Endothelial cell of umbilical vein (primary cell): ENCODE results near the gene PODNL1. TPM values are rescaled to one million over a fixed set of nuclear protein-coding genes. Genes with fewer than 3 reads are reported as not detected.

ENCODE experiments used
- BruUV-seq: library from RNA; stranded (reverse); fragments of 400-500 nt; replicated peaks from 2 replicates; lab custom pipeline; 2021; lab: Mats Ljungman, UMichigan
- CTCF ChIA-PET: fragments of 300-600, 350-600 bp; sonication (Branson Sonifier 250); formaldehyde crosslinking; loops from one replicate; lab custom pipeline; 2021; ENCODE audit warnings: antibody characterized with exemption, inconsistent platforms; lab: Charles Lee
- POLR2A ChIA-PET: fragments of 300-600, 350-600 bp; sonication (Branson Sonifier 250); formaldehyde crosslinking; loops from one replicate; lab custom pipeline; 2021; ENCODE audit warnings: antibody characterized with exemption, inconsistent platforms; lab: Charles Lee
- DNase-seq: peaks from one replicate; pipeline ENCODE4 v3.0.0-alpha.2; 2011; ENCODE audit warnings: low read depth, low spot score
- FAIRE-seq: peaks from 2 replicates; lab custom pipeline; 2011; peaks lifted over from hg19 to GRCh38; lab: Jason Lieb, UNC
- H2AFZ ChIP-seq: 2 replicates; pipeline ENCODE4 v1.6.0; 2012; ENCODE audit warnings: low read depth, low read length, control low read depth, inconsistent platforms
- H3K27ac ChIP-seq: 2 replicates; pipeline ENCODE4 v1.5.1; 2011; ENCODE audit warnings: low read depth, mild to moderate bottlenecking, control low read depth, low read length, moderate library complexity; ENCODE audit not compliant: insufficient read depth
- H3K27me3 ChIP-seq, 2 experiments: 2 replicates each; pipeline versions ENCODE4 v1.6.0 to v1.6.1; 2011; ENCODE audit warnings: low read length in 2 of 2, mixed read lengths in 1 of 2; ENCODE audit not compliant: control insufficient read depth in 2 of 2, insufficient read depth in 2 of 2
- H3K36me3 ChIP-seq, 2 experiments: 2 replicates in 1 of 2; 3 replicates in 1 of 2; pipeline ENCODE4 v1.5.1; 2011; ENCODE audit warnings: low read length in 2 of 2, mild to moderate bottlenecking in 1 of 2, moderate library complexity in 1 of 2; ENCODE audit not compliant: control insufficient read depth in 2 of 2, insufficient read depth in 2 of 2; ENCODE audit errors: extremely low read depth in 1 of 2
- H3K4me1 ChIP-seq: 3 replicates; pipeline ENCODE4 v1.5.1; 2011; ENCODE audit warnings: mild to moderate bottlenecking, low read length; ENCODE audit not compliant: control insufficient read depth, insufficient read depth; ENCODE audit errors: extremely low read depth
- H3K4me2 ChIP-seq: 2 replicates; pipeline ENCODE4 v1.6.1; 2011; ENCODE audit warnings: low read length, control low read depth, mixed read lengths; ENCODE audit not compliant: insufficient read depth
- H3K4me3 ChIP-seq, 3 experiments: fragments of 200-600 bp in 1 of 3; sonication (generic), shearing (Covaris generic) in 1 of 3; replicated peaks in 1 of 3; 2 replicates each; pipeline ENCODE4 v1.5.1; 2011 to 2016; ENCODE audit warnings: control low read depth in 3 of 3, low read length in 3 of 3, mild to moderate bottlenecking in 2 of 3, inconsistent platforms in 1 of 3, low read depth in 1 of 3, moderate library complexity in 1 of 3; ENCODE audit not compliant: insufficient read depth in 1 of 3
- H3K79me2 ChIP-seq: 2 replicates; pipeline ENCODE4 v1.6.0; 2012; ENCODE audit warnings: low read length, inconsistent platforms; ENCODE audit not compliant: control insufficient read depth, insufficient read depth
- H3K9ac ChIP-seq: replicated peaks from 2 replicates; pipeline ENCODE3; 2011; ENCODE audit warnings: low read length, control low read depth; ENCODE audit not compliant: insufficient read depth; ENCODE audit errors: extremely low read depth
- H3K9me1 ChIP-seq: replicated peaks from 3 replicates; pipeline ENCODE4 v1.6.0; 2011; ENCODE audit warnings: mild to moderate bottlenecking, low read length; ENCODE audit not compliant: control insufficient read depth, insufficient read depth; ENCODE audit errors: extremely low read depth
- H3K9me3 ChIP-seq: replicated peaks from 2 replicates; pipeline ENCODE4 v1.5.1; 2012; ENCODE audit warnings: low read length, inconsistent platforms; ENCODE audit not compliant: control insufficient read depth, insufficient read depth
- H4K20me1 ChIP-seq: replicated peaks from 2 replicates; pipeline ENCODE3; 2011; ENCODE audit warnings: mild to moderate bottlenecking, low read length; ENCODE audit not compliant: control insufficient read depth, insufficient read depth; ENCODE audit errors: extremely low read depth
- EZH2 ChIP-seq: IDR thresholded peaks from 2 replicates; pipeline ENCODE4 v1.6.1; 2012; ENCODE audit warnings: borderline replicate concordance, low read depth, mild to moderate bottlenecking, moderate library complexity, low read length, inconsistent platforms; ENCODE audit not compliant: severe bottlenecking
- FOS ChIP-seq: IDR thresholded peaks from 2 replicates; pipeline ENCODE4 v1.6.1; 2011; ENCODE audit warnings: mild to moderate bottlenecking, low read length, moderate library complexity, borderline replicate concordance; ENCODE audit not compliant: insufficient read depth
- JUN ChIP-seq: IDR thresholded peaks from 2 replicates; pipeline ENCODE4 v1.6.1; 2011; ENCODE audit warnings: borderline replicate concordance, low read depth; ENCODE audit not compliant: insufficient read length, insufficient read depth
- MYC ChIP-seq: IDR thresholded peaks from one replicate; pipeline ENCODE4 v1.6.1; 2011; ENCODE audit warnings: mild to moderate bottlenecking, low read depth, low read length
- POLR2AphosphoS5 ChIP-seq: IDR thresholded peaks from 2 replicates; pipeline ENCODE4 v1.6.1; 2012; ENCODE audit warnings: low read depth, mild to moderate bottlenecking, control low read depth, low read length, moderate library complexity; ENCODE audit not compliant: insufficient read depth
- dilution Hi-C: fragments of 300-500 bp; cut with MboI; formaldehyde crosslinking; loops from one replicate; pipeline ENCODE4 v1.15.0; 2019; ENCODE audit warnings: low sequenced_read_pairs; ENCODE audit not compliant: extremely low pct_ligation_motif_present
- intact Hi-C: fragments of 100-400 bp; cut with micrococcal nuclease; formaldehyde crosslinking; loops from one replicate; pipeline ENCODE4 v1.10.0; 2022
- polyA plus RNA-seq, 4 experiments: library from polyadenylated mRNA; depleted of rRNA in 3 of 4; stranded (reverse) in 3 of 4; unstranded in 1 of 4; fragments of >200 nt; gene quantifications; 2 replicates each; pipeline versions ENCODE4 v1.2.1 to v1.2.3, GENCODE V29; 2011 to 2012; ENCODE audit warnings: missing spikeins in 1 of 4
- total RNA-seq: library from RNA; stranded (reverse); gene quantifications from 2 replicates; pipeline ENCODE4 v1.2.3, GENCODE V29; 2021
- TF ChIP-seq, protein P1 (sequence below), 2 donors: IDR thresholded peaks; 1 replicate in 1 of 2; 2 replicates in 1 of 2; pipeline ENCODE4 v1.5.1; 2011; ENCODE audit warnings: low read length in 2 of 2, mild to moderate bottlenecking in 2 of 2, moderate library complexity in 2 of 2, control low read depth in 1 of 2, inconsistent platforms in 1 of 2, low read depth in 1 of 2; ENCODE audit not compliant: insufficient read depth in 1 of 2; ENCODE audit errors: extremely low read depth in 1 of 2
- TF ChIP-seq, protein P2 (sequence below): IDR thresholded peaks from 2 replicates; pipeline ENCODE4 v1.6.1; 2011; ENCODE audit not compliant: insufficient read depth, insufficient read length

Gene PODNL1
- total and polyA plus RNA-seq, 2 donors (not counting 3 experiments of a cell fraction or from before 2014, with no cell fraction given) = 0.21 TPM; not detected in 1

DNA sequence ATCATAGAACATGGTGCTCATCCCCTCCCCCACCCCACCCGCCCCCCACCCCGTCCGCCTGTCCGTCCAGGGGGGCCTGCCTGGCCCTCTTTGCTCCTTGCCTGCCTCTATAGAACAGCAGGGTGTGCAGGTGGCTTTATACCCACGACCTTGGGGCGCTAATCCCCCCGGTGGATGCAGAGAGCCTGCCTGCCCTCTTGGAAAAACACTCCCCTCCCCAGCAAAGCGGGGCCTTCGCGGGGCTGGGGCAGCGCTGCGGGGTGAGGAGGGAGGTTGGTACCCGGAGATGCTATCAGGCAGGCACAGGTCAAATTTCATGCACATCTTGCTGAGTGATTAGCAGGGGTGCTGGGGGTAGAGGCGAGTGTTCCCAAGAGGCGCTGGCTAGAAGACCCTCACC lies 46.0 kb upstream of the PODNL1 start:
- intact Hi-C loops = no loop called here
- H3K4me3 ChIP-seq = no peak overlapping the region
- H3K9me3 ChIP-seq = no peaks in the 10 kb centered on the region
- no peaks in the 10 kb centered on the region for H3K79me2 ChIP-seq
- no peak overlapping the region for H2AFZ ChIP-seq
- ChIA-PET CTCF (no interaction called here), POLR2A (no interaction called here)
- DNase-seq (no peak), FAIRE-seq (no peak)
- peaks cover 28% of the 10 kb centered on the region for H3K4me1 ChIP-seq
- no peak overlapping the region for H3K27ac ChIP-seq
- TF ChIP-seq JUN (no peak), FOS (no peak), POLR2AphosphoS5 (no peak), MYC (no peak), EZH2 (no peak)
- TF ChIP-seq, protein P1, sequence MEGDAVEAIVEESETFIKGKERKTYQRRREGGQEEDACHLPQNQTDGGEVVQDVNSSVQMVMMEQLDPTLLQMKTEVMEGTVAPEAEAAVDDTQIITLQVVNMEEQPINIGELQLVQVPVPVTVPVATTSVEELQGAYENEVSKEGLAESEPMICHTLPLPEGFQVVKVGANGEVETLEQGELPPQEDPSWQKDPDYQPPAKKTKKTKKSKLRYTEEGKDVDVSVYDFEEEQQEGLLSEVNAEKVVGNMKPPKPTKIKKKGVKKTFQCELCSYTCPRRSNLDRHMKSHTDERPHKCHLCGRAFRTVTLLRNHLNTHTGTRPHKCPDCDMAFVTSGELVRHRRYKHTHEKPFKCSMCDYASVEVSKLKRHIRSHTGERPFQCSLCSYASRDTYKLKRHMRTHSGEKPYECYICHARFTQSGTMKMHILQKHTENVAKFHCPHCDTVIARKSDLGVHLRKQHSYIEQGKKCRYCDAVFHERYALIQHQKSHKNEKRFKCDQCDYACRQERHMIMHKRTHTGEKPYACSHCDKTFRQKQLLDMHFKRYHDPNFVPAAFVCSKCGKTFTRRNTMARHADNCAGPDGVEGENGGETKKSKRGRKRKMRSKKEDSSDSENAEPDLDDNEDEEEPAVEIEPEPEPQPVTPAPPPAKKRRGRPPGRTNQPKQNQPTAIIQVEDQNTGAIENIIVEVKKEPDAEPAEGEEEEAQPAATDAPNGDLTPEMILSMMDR (IDR thresholded peaks at IDR 0.05; ENCODE audit: extremely low read depth in 1 of 2, insufficient read depth in 1 of 2, low read depth in 1 of 2, low read length in 2 of 2) = no peak
- TF ChIP-seq, protein P2, sequence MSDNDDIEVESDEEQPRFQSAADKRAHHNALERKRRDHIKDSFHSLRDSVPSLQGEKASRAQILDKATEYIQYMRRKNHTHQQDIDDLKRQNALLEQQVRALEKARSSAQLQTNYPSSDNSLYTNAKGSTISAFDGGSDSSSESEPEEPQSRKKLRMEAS = no peak
- peaks cover 0 to 2% of the 10 kb centered on the region in 2 experiments for H3K36me3 ChIP-seq
- dilution Hi-C loops = no loop called here
- no peak overlapping the region for H3K4me2 ChIP-seq
- no peaks in the 10 kb centered on the region for H3K9me1 ChIP-seq
- BruUV-seq = no TSS peak
- no peaks in the 10 kb centered on the region for H4K20me1 ChIP-seq
- H3K27me3 ChIP-seq = no peaks in the 10 kb centered on the region
- H3K9ac ChIP-seq = no peak overlapping the region
